HuH-7 (cell line): ENCODE data around the gene LRRC10.

Source experiments
- DNase-seq: peaks from one replicate; pipeline ENCODE4 v3.0.0; 2011; ENCODE audit warnings: low spot score

Gene LRRC10, protein sequence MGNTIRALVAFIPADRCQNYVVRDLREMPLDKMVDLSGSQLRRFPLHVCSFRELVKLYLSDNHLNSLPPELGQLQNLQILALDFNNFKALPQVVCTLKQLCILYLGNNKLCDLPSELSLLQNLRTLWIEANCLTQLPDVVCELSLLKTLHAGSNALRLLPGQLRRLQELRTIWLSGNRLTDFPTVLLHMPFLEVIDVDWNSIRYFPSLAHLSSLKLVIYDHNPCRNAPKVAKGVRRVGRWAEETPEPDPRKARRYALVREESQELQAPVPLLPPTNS

GRCh38 chr12:69610729-69611128 lies at the start of gene LRRC10:
Gene LRRC10 (minus strand): TSS chr12:69610907. CDS start chr12:69610838, 69 bp downstream.
- DNase-seq: no peak

- no peak for DNase-seq
Observed at GRCh38 chr12:69660164-69660863, 49.6 kb upstream of the LRRC10 start.

DNA sequence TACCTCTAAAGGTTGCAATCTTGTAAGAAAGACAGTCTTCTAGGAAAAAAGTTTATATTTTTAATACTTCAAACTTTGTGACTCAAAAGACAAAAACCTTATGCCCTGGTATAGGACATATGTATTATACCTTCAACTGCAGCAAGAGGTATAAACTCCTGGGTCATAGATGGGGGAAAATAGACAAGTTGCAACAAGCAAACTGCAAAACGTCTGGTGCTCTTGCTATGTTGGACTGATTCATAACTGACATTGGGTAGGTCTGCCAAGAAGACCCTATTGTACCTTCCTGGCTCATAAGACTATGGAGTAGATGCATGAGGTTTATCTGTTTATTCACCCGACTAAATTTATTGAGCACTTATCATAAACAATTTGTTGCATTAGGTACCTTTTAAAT lies 47.5 kb upstream of the LRRC10 start:
- no peak for DNase-seq

DNA sequence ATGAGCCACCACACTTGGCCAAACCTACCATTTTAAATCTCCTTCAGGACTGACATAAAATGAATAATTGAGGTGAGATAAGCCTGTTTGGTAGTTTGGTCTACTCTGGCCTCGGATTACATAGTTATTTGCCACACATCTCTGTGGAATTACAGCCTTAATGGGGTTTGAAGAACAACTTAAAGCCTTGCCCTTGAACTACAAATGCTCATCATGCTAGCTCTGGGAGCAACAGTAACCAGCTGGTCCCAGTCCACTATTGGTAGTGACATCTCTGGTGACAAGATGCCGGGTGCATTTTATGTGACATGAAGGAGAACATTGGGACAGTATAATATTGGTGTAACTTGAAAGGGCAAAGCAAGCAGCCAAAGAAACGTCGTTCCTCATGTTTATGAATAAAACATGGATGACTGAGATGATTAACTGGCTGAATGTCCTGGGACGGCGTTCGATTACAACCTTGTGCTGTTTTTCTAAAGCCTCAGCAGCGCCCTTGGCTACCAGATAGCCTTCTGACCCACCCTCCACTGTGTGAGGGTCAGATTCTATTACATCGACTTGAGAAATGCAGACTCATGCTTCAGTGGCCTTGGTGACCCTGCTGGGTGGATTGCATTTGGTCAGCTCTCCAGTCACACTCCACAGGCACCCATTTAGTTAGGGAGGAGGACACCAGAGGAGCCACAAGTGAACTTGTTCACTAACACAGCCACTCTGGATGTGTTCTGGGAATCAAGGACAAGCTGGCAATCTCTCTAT lies 46.9 kb upstream of the LRRC10 start:
- DNase-seq: peak; percentile 47

DNA sequence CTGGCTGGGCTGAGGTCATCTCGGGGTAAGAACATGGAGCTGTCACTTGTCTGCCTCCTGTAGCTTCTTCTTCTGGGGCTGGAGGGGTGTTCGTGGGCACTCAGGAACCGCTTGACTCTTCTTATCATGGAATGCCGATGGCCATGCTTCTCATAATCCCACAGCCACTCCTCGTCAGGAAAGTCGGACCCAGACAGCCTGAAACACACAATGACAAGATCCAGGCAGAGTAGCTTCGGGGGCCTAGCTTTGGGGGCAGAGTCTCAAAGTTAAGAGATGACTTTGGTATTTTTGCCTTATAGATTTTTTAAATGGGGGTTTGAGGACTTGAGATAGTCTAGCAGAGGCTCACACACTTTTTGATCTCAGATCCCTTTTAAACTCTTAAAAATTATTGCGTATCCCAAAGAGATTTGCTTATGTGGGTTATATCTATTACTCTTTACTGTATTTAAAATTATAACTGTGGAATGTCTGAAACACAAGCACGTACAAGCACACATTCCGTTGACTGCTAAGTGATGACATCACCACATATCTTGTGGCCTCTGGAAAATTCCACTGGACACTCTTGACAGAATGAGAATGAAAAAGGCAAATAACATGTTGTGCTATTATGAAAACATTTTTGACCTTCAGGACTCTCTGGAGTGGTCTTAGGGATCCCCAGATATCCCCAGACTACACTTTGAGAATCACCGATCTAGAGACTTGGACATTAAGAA lies 45.1 kb upstream of the LRRC10 start:
- DNase-seq: no peak

- DNase-seq: no peak
Observed at GRCh38 chr12:69653703-69654102, 43.0 kb upstream of the LRRC10 start.

DNA sequence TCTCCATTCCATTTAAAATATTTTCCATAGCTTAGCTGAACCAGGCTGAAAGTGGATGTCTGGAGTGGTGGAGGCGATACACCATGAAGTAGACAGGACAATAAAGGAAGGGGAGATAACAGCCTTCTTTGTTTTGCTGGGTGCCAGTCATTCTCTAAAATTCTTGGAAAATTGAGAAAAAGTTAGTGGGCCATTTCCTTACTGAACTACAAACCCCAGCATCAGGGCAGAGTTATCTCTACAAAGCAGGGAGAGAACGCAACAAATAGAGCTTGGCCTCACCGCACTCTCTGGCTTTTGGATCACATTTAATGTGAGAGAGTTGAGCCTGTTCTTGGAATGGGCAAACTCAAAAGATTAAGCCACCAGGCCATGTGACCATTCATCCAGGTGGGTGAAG lies 41.2 kb upstream of the LRRC10 start:
- no peak for DNase-seq

DNA sequence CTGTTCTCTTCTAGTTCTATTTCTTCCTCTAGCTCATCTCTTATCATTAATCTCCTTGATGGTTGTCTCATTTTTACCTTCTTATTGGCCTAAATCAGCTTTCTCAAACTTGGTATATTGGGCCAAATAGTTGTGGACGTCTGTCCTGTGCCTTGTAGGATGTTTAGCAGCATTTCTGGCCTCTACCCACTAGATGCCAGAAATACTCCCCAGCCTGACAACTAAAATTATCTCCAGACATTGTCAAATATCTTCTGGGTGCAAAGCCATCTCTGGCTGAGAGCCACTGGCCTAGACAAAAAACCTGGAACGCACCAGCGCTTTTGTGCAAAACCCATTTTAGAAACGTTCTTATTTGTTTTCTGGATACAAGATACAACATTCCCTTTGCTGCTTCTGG lies 38.8 kb upstream of the LRRC10 start:
- DNase-seq: no peak

DNA sequence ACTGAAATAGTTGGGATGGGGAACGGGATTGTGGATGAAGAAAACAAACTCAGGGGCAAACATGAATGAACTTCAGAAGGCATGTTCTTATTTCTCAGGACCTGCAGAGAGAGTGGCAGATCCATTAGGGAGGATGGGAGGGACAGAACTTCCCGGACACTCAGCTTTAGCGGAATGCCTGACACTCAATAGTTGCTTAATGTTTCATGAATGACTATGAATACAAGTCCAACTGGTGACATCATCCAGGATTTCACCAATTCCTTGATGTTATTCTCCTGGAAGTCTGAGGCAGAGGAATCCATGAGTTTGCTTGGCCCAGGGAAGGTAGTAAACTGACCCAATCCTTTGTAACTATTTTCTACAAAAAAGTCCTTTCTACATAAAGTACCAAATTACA lies 37.8 kb upstream of the LRRC10 start:
- DNase-seq: no peak

DNA sequence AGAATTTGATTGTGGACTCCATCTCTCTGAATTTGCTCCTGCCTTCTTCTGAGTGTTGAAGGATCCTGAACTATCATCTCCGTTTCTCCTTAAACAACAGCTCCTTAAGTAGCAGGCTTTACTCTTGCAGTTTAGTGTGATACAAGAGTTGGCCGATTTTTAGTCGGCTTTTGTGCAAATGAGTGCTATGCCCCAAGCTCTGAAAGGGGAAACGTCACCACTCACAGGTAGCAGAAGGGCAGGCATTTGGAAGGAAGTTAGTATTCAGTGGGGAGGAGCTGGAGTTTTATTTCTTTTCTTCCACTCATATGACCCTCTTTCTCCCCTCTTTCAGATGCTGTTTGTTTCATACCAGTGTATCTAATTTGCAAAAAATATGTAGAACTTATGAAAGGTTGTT lies 36.5 kb upstream of the LRRC10 start:
- DNase-seq: no peak

- DNase-seq: no peak
Observed at GRCh38 chr12:69645031-69645430, 34.3 kb upstream of the LRRC10 start.

DNA sequence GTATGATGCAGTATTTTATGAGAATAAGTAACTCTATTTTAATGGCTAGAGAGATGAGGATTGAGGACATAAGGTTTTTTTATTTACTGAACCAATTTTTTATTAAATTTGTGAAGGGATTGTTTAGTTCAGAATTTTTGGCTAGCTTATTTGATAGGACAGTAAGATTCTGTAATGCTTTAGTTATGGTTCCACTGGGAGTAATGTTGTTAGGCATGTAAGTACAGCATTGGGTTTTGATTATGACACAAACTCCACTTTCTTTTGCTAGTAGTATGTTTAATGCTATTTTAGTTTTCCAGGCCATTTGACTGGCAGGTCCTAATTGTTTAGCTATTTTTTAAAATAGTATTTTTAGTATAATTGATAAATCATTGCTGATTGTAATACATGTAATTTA lies 33.8 kb upstream of the LRRC10 start:
- DNase-seq: no peak

DNA sequence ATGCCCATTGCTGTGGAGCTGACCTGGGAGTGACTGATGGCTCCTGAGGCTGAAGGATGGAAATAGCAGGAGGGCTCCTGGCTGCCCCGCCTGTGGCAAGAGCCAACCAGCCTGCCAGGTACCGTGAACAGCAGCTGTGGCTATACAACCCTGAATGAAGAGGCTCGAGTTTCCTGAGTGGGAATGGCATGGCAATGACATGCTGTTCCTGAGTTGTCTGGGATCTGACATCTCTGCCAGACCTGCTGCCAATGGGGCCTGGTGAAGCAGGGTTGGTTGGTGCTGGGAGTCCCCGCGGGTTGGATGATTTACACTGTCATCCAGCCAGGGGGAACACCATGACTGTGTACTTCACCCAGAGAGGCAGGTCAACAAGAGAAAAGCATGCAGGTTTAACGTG lies 31.8 kb upstream of the LRRC10 start:
- DNase-seq: no peak

DNA sequence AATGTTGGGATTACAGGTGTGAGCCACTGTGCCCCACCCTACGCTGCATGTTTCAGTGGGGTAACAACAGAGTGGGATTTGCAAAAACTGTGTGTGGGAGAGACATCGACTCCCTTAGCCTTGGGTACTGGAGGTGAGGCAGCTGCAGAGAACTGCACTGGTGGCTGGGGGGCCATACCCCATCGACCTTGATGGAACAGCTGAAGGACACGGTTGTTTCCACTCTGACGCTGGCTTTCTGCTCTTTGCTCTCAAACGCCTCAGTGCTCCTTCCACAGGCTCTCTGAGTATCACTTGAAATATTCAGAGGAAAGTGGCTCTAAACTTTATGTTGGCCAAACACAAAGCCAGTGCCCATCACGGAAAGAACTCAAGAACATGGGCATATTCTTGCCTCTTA lies 30.8 kb upstream of the LRRC10 start:
- no peak for DNase-seq

DNA sequence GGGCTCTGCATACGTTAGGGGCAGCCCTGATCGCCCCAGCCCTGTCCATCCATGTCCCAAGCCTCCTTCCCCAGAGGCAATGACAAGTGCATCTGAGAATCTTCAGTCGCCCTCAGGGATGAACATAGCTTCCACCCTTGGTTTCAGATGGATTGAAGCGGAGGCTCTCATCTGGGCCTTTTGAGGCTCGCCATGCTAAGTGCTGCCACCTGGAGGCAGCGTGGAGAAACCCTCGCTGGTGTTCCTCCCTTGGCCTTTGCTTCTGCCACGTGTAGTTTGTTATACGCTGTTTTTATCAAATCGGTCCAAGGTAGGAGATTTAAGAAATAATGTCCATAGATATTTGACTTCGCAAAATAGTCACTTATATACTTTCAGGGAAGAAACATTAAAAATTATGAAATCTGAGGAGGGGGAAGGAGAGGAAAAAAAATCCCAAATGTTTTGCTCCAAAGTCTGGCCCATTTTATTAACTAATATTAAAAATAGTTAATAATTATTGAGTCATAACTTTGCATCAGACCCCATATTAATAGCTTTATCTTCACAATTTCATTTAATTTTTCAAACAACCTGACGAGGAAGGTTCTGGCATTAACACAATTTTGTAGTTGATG lies 28.8 kb upstream of the LRRC10 start:
- peak; percentile 75 for DNase-seq

DNA sequence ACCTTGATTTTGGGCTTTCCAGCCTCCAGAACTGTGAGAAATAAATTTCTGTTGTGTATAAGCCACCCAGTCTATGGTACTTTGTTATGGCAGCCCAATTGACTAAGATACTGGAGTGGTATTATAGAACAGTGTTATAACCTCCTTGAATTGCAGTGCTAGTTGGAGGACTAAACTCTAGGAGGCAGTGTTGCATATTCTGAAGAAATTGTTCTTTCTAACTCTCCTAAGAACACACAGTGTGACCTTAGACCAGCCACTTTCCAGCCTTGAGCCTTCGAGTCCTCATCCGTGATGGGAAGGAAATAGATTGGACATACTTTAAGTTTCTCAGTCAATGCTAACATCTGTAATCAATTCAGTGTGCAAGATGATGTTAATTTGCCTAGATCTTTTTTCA lies 22.4 kb upstream of the LRRC10 start:
- no peak for DNase-seq

GRCh38 chr12:69630191-69630590 lies 19.5 kb upstream of the LRRC10 start:
- DNase-seq: peak; percentile 34

DNA sequence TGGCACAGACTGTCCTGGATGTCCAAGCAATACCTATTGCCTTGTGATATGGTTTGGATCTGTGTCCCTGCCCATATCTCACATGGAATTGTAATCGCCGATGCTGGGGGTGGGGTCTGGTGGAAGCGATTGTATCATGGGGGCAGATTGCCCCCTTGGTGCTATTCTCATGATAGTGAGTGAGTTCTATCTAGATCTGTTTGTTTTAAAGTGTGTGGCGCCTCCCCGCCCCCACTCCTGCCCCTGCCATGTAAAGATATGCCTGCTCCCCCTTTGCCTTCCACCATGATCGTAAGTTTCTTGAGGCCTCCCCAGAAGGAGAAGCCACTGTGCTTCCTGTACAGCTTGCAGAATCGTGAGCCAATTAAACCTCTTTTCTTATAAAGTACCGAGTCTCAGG lies 16.8 kb upstream of the LRRC10 start:
- no peak for DNase-seq

GRCh38 chr12:69623970-69624369 lies 13.3 kb upstream of the LRRC10 start:
- no peak for DNase-seq

DNA sequence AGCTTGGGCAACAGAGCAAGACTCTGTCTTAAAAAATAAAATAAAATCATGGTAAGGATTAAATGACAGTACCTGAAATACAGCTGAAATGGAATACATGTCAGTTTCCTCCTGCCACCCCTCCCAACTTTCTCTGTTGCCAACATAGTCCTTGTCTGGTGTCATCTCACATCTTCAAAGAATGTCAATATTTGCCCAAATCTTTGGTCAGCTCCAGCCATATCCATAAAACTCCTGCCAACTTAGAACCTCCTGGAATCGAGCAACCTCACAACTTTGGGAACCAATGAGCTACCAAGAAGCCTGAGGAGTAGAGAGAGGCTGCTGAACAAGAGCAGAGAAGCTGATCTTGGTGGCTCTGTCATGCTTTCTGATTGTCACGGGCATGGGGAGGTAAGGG lies 10.8 kb upstream of the LRRC10 start:
- DNase-seq: no peak

- no peak for DNase-seq
Observed at GRCh38 chr12:69620921-69621320, 10.2 kb upstream of the LRRC10 start.

DNA sequence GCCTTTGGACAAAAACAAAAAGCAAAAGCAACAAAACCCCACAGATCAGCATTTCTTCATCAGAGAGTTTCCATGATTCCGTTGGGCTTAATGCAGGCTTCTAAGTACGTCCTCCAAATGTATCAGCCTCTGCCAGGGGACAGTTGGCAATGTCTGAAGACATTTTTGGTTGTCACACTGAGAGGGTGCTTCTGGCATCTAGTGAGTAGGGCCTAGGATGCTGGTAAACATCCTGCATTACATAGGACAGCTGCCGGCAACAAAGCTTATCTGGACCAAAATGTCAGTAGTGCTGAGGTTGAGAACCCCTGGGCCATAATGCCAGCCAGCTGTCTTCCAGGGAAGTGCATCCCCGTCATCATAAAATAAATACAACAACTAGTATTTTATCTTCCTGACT lies 9.4 kb upstream of the LRRC10 start:
- no peak for DNase-seq
